SK-N-SH (cell line): ENCODE results near the gene LINC00237. TPM values are rescaled to one million over a fixed set of nuclear protein-coding genes. Genes with fewer than 3 reads are reported as not detected.

Experiments
- CTCF ChIA-PET: fragments of 300-600, 350-600 bp; formaldehyde crosslinking; extraction: SDS; loops from one replicate; lab custom pipeline; 2021; lab: Yijun Ruan, JAX
- POLR2A ChIA-PET: fragments of 350-600 bp; sonication (Branson Sonifier 250); formaldehyde crosslinking; extraction: SDS; loops from one replicate; lab custom pipeline; 2020; ENCODE audit warnings: antibody characterized with exemption, inconsistent platforms; lab: Yijun Ruan, JAX
- DNase-seq: peaks from one replicate; pipeline ENCODE4 v3.0.0; 2012
- H2AFZ ChIP-seq: fragments of 200-600 bp; sonication (generic); 2 replicates; pipeline ENCODE4 v1.8.1; 2016; ENCODE audit warnings: antibody characterized with exemption, mild to moderate bottlenecking, low read depth
- H3F3A ChIP-seq: fragments of 200-600 bp; sonication (generic); replicated peaks from 2 replicates; pipeline ENCODE3; 2016; ENCODE audit warnings: antibody characterized with exemption, mild to moderate bottlenecking; ENCODE audit not compliant: insufficient read depth
- H3K27ac ChIP-seq, 2 experiments: fragments of 200-500 bp in 1 of 2; fragments of 200-600 bp in 1 of 2; sonication (Bioruptor generic) in 1 of 2; sonication (generic), shearing (Covaris generic) in 1 of 2; 2 replicates each; pipeline versions ENCODE4 v1.5.1 to v1.6.1; 2014 to 2016; ENCODE audit warnings: low read depth in 2 of 2, inconsistent platforms in 1 of 2, low read length in 1 of 2, mild to moderate bottlenecking in 1 of 2, mixed read lengths in 1 of 2
- H3K27me3 ChIP-seq: fragments of 200-600 bp; sonication (generic), shearing (Covaris generic); 2 replicates; pipeline ENCODE4 v1.6.1; 2016; ENCODE audit warnings: mixed run types; ENCODE audit not compliant: insufficient read depth
- H3K36me3 ChIP-seq, 2 experiments: fragments of 200-500 bp in 1 of 2; fragments of 200-600 bp in 1 of 2; sonication (Bioruptor generic) in 1 of 2; sonication (generic) in 1 of 2; replicated peaks in 1 of 2; 2 replicates each; pipeline versions ENCODE3 to v1.5.1; 2014 to 2016; ENCODE audit warnings: low read length in 1 of 2, mild to moderate bottlenecking in 1 of 2; ENCODE audit not compliant: insufficient read depth in 2 of 2, control insufficient read depth in 1 of 2
- H3K4me1 ChIP-seq, 2 experiments: fragments of 200-500 bp in 1 of 2; fragments of 200-600 bp in 1 of 2; sonication (Bioruptor generic) in 1 of 2; sonication (generic), shearing (Covaris generic) in 1 of 2; 2 replicates each; pipeline versions ENCODE4 v1.5.1 to v1.6.1; 2014 to 2016; ENCODE audit warnings: low read depth in 1 of 2, low read length in 1 of 2, mixed run types in 1 of 2; ENCODE audit not compliant: insufficient read depth in 2 of 2, control insufficient read depth in 1 of 2
- H3K4me2 ChIP-seq: fragments of 200-600 bp; sonication (generic), shearing (Covaris generic); 2 replicates; pipeline ENCODE4 v1.6.1; 2017; ENCODE audit warnings: mixed run types
- H3K4me3 ChIP-seq, 2 experiments: fragments of 200-500 bp in 1 of 2; fragments of 200-600 bp in 1 of 2; sonication (Bioruptor generic) in 1 of 2; sonication (generic), shearing (Covaris generic) in 1 of 2; 2 replicates each; pipeline versions ENCODE4 v1.5.1 to v1.8.1; 2014 to 2016; ENCODE audit warnings: low read depth in 2 of 2, inconsistent platforms in 1 of 2, low read length in 1 of 2, mild to moderate bottlenecking in 1 of 2, mixed read lengths in 1 of 2, moderate library complexity in 1 of 2
- H3K79me2 ChIP-seq: fragments of 200-600 bp; sonication (generic); 2 replicates; pipeline ENCODE4 v1.8.1; 2017; ENCODE audit warnings: mild to moderate bottlenecking; ENCODE audit not compliant: insufficient read depth
- H3K9ac ChIP-seq: fragments of 200-600 bp; sonication (generic); 2 replicates; pipeline ENCODE4 v1.6.1; 2017; ENCODE audit warnings: mixed run types
- H3K9me2 ChIP-seq: fragments of 200-600 bp; sonication (generic); 2 replicates; pipeline ENCODE4 v1.6.1; 2017; ENCODE audit warnings: mixed run types
- H3K9me3 ChIP-seq: fragments of 200-600 bp; sonication (generic); 2 replicates; pipeline ENCODE4 v1.6.1; 2017; ENCODE audit warnings: mixed run types, mild to moderate bottlenecking, moderate library complexity
- H4K20me1 ChIP-seq: fragments of 200-600 bp; sonication (generic); 2 replicates; pipeline ENCODE4 v1.6.1; 2017; ENCODE audit warnings: mild to moderate bottlenecking, mixed run types; ENCODE audit not compliant: insufficient read depth
- CHD2 ChIP-seq: fragments of 150-350 bp; IDR thresholded peaks from 2 replicates; pipeline ENCODE4 v1.6.1; 2018; ENCODE audit warnings: low read length; ENCODE audit not compliant: partially characterized antibody
- ELF1 ChIP-seq: IDR thresholded peaks from 2 replicates; pipeline ENCODE4 v1.4.0; 2012
- EP300 ChIP-seq, 2 experiments: IDR thresholded peaks; 2 replicates each; pipeline versions ENCODE4 v1.4.0 to v1.6.1; 2012; ENCODE audit warnings: borderline replicate concordance in 1 of 2, low read depth in 1 of 2, low read length in 1 of 2
- EZH2phosphoT487 ChIP-seq: fragments of 200-600 bp; sonication (generic); IDR thresholded peaks from 2 replicates; pipeline ENCODE4 v1.6.1; 2017; ENCODE audit warnings: low read depth, mixed run types, mild to moderate bottlenecking, antibody characterized with exemption, moderate library complexity, borderline replicate concordance
- JUND ChIP-seq: IDR thresholded peaks from 2 replicates; pipeline ENCODE4 v1.4.0; 2012
- NFIC ChIP-seq: IDR thresholded peaks from 2 replicates; pipeline ENCODE4 v1.4.0; 2012; ENCODE audit warnings: borderline replicate concordance
- POLR2AphosphoS5 ChIP-seq: IDR thresholded peaks from 2 replicates; pipeline ENCODE4 v1.6.1; 2012; ENCODE audit warnings: low read depth, low read length
- RAD21 ChIP-seq: IDR thresholded peaks from 2 replicates; pipeline ENCODE4 v1.6.1; 2012; ENCODE audit warnings: mild to moderate bottlenecking, low read length
- RCOR1 ChIP-seq: fragments of 150-350 bp; IDR thresholded peaks from 2 replicates; pipeline ENCODE4 v1.6.1; 2017; ENCODE audit warnings: antibody characterized with exemption, low read length
- RFX5 ChIP-seq: IDR thresholded peaks from 2 replicates; pipeline ENCODE4 v1.6.1; 2012; ENCODE audit warnings: mild to moderate bottlenecking, improper control_type of control experiment, low read length
- SMC3 ChIP-seq: IDR thresholded peaks from 2 replicates; pipeline ENCODE4 v1.6.1; 2012; ENCODE audit warnings: low read depth, low read length, improper control_type of control experiment
- TAF1 ChIP-seq: IDR thresholded peaks from 2 replicates; pipeline ENCODE4 v1.6.1; 2012; ENCODE audit warnings: low read depth, mild to moderate bottlenecking, low read length, moderate library complexity, borderline replicate concordance
- TEAD4 ChIP-seq: IDR thresholded peaks from 2 replicates; pipeline ENCODE4 v1.4.0; 2012; ENCODE audit warnings: mild to moderate bottlenecking, borderline replicate concordance; ENCODE audit not compliant: insufficient read depth
- WGBS: methylation state at CpG from one replicate; pipeline ENCODE4 v1.1.6; 2017; ENCODE audit warnings: low lambda C conversion rate; 5-methylcytosine and 5-hydroxymethylcytosine counted together
- polyA plus RNA-seq, 3 experiments: library from polyadenylated mRNA; depleted of rRNA; stranded (reverse); fragments of >200 nt; gene quantifications; 2 replicates each; pipeline ENCODE4 v1.2.3, GENCODE V29; 2012
- TF ChIP-seq, protein P1 (sequence below): IDR thresholded peaks from 2 replicates; pipeline ENCODE4; 2012
- TF ChIP-seq, protein P2 (sequence below): IDR thresholded peaks from 2 replicates; pipeline ENCODE4 v1.4.0; 2012; ENCODE audit warnings: low read depth, borderline replicate concordance
- TF ChIP-seq, protein P3 (sequence below): fragments of 200-600 bp; sonication (generic); IDR thresholded peaks from 2 replicates; pipeline ENCODE4 v1.6.1; 2017; ENCODE audit warnings: antibody characterized with exemption, mild to moderate bottlenecking, moderate library complexity
- TF ChIP-seq, protein P4 (sequence below): IDR thresholded peaks from 2 replicates; pipeline ENCODE4 v1.6.1; 2012; ENCODE audit warnings: mild to moderate bottlenecking, low read depth, low read length, moderate library complexity

The LINC00237 gene
- polyA plus RNA-seq, 1 of the 3 experiments (the other 2 are of a cell fraction), result not detected

DNA sequence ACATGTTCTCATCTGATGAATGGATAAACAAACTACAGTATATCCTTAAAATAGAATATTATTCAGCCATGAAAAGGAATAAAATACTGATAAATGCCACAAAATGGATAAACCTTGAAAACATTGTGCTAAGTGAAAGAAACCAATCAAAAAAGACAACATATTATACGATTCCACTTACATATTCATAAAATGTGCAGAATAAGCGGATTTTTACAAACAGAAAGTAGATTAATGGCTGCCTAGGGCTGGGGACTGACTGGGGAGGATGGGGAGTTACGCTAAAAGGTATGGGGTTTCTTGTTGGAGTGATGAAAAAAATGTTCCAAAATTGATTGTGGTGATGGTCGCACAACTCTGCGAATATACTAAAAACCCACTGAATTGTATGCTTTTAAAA is 49.1 kb upstream of the LINC00237 start:
- POLR2A ChIA-PET, result no interaction called here
- TF ChIP-seq TEAD4, result no peak
- no peak for TF ChIP-seq SMC3
- TF ChIP-seq JUND, result no peak
- TF ChIP-seq, protein P1, sequence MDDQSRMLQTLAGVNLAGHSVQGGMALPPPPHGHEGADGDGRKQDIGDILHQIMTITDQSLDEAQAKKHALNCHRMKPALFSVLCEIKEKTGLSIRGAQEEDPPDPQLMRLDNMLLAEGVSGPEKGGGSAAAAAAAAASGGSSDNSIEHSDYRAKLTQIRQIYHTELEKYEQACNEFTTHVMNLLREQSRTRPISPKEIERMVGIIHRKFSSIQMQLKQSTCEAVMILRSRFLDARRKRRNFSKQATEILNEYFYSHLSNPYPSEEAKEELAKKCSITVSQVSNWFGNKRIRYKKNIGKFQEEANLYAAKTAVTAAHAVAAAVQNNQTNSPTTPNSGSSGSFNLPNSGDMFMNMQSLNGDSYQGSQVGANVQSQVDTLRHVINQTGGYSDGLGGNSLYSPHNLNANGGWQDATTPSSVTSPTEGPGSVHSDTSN, result no peak
- TF ChIP-seq, protein P2, sequence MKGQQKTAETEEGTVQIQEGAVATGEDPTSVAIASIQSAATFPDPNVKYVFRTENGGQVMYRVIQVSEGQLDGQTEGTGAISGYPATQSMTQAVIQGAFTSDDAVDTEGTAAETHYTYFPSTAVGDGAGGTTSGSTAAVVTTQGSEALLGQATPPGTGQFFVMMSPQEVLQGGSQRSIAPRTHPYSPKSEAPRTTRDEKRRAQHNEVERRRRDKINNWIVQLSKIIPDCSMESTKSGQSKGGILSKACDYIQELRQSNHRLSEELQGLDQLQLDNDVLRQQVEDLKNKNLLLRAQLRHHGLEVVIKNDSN, result no peak
- no peak for TF ChIP-seq CHD2
- TF ChIP-seq, protein P3, sequence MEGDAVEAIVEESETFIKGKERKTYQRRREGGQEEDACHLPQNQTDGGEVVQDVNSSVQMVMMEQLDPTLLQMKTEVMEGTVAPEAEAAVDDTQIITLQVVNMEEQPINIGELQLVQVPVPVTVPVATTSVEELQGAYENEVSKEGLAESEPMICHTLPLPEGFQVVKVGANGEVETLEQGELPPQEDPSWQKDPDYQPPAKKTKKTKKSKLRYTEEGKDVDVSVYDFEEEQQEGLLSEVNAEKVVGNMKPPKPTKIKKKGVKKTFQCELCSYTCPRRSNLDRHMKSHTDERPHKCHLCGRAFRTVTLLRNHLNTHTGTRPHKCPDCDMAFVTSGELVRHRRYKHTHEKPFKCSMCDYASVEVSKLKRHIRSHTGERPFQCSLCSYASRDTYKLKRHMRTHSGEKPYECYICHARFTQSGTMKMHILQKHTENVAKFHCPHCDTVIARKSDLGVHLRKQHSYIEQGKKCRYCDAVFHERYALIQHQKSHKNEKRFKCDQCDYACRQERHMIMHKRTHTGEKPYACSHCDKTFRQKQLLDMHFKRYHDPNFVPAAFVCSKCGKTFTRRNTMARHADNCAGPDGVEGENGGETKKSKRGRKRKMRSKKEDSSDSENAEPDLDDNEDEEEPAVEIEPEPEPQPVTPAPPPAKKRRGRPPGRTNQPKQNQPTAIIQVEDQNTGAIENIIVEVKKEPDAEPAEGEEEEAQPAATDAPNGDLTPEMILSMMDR, result no peak
- no peak for TF ChIP-seq EZH2phosphoT487
- no peak for TF ChIP-seq RFX5
- no peak for TF ChIP-seq POLR2AphosphoS5
- no peak for TF ChIP-seq RCOR1
- no peak for TF ChIP-seq EP300 (IDR thresholded peaks at IDR 0.05; ENCODE audit: borderline replicate concordance in 1 of 2, low read depth in 1 of 2, low read length in 1 of 2)
- no peak for TF ChIP-seq TAF1
- no peak for TF ChIP-seq RAD21
- no peak for TF ChIP-seq NFIC
- TF ChIP-seq, all 33 proteins: peak for 0
- Histone ChIP-seq H3K4me1 (no peaks in the 10 kb centered on the region), H2AFZ (no peak overlapping the region), H4K20me1 (no peaks in the 10 kb centered on the region), H3K27me3 (no peaks in the 10 kb centered on the region), H3K79me2 (no peaks in the 10 kb centered on the region), H3K9me2 (no peaks in the 10 kb centered on the region), H3F3A (no peaks in the 10 kb centered on the region), H3K4me2 (no peak overlapping the region), H3K9me3 (no peaks in the 10 kb centered on the region), H3K36me3 (no peaks in the 10 kb centered on the region), H3K27ac (no peak overlapping the region), H3K4me3 (no peak overlapping the region), H3K9ac (no peak overlapping the region)
- CTCF ChIA-PET, result interaction anchor here (1.3 kb wide), 1 partner anchor 45 kb away, joined by 3 read pairs; no protein-coding TSS in a partner anchor
- no peak for DNase-seq
- WGBS, result 93% methylated on average over 5 of the region's 5 CpGs

DNA sequence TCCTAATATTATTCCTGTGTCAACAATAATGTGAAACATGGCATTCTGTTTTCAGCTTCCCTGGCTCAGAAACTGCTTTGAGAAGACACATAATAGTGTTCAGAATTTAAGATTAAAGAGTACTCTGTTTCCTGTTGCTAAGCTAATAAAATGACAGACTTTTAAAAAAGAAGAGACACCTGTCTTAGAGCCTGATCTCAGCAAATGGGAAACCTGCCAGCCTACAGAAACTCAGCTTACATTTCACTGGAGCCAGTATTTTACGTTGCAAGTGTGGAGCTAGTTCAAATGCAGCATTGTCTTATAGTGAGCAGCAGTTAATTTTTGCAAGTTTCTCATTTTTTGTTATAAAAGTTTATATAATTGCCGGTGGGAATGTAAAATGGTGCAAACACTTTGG is 48.5 kb upstream of the LINC00237 start:
- Histone ChIP-seq H3K36me3 (no peaks in the 10 kb centered on the region), H3F3A (no peaks in the 10 kb centered on the region), H3K4me1 (no peaks in the 10 kb centered on the region), H3K9ac (no peak overlapping the region), H3K27me3 (no peaks in the 10 kb centered on the region), H3K27ac (no peak overlapping the region), H3K4me2 (no peak overlapping the region), H3K9me2 (no peaks in the 10 kb centered on the region), H4K20me1 (no peaks in the 10 kb centered on the region), H3K79me2 (no peaks in the 10 kb centered on the region), H2AFZ (no peak overlapping the region), H3K9me3 (no peaks in the 10 kb centered on the region), H3K4me3 (no peak overlapping the region)
- 49% methylated on average over 2 of the region's 2 CpGs for WGBS
- CTCF ChIA-PET, result interaction anchor here (1.3 kb wide), 1 partner anchor 44 kb away, joined by 3 read pairs; no protein-coding TSS in a partner anchor
- POLR2A ChIA-PET, result no interaction called here
- DNase-seq, result no peak
- TF ChIP-seq EP300 (IDR thresholded peaks at IDR 0.05; ENCODE audit: borderline replicate concordance in 1 of 2, low read depth in 1 of 2, low read length in 1 of 2), result no peak
- TF ChIP-seq ELF1, result no peak
- TF ChIP-seq, protein P1, result no peak
- TF ChIP-seq, protein P4, sequence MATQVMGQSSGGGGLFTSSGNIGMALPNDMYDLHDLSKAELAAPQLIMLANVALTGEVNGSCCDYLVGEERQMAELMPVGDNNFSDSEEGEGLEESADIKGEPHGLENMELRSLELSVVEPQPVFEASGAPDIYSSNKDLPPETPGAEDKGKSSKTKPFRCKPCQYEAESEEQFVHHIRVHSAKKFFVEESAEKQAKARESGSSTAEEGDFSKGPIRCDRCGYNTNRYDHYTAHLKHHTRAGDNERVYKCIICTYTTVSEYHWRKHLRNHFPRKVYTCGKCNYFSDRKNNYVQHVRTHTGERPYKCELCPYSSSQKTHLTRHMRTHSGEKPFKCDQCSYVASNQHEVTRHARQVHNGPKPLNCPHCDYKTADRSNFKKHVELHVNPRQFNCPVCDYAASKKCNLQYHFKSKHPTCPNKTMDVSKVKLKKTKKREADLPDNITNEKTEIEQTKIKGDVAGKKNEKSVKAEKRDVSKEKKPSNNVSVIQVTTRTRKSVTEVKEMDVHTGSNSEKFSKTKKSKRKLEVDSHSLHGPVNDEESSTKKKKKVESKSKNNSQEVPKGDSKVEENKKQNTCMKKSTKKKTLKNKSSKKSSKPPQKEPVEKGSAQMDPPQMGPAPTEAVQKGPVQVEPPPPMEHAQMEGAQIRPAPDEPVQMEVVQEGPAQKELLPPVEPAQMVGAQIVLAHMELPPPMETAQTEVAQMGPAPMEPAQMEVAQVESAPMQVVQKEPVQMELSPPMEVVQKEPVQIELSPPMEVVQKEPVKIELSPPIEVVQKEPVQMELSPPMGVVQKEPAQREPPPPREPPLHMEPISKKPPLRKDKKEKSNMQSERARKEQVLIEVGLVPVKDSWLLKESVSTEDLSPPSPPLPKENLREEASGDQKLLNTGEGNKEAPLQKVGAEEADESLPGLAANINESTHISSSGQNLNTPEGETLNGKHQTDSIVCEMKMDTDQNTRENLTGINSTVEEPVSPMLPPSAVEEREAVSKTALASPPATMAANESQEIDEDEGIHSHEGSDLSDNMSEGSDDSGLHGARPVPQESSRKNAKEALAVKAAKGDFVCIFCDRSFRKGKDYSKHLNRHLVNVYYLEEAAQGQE, result no peak
- TF ChIP-seq, protein P3, result no peak
